Gastrocnemius medialis (tissue), 4 donors: Measurements from ENCODE around the gene IQCE. TPM values are rescaled to one million over a fixed set of nuclear protein-coding genes. Genes with fewer than 3 reads are reported as not detected.

Experiments used
- ATAC-seq, 2 donors: fragments of 150-250 bp; one replicate each; pipeline ENCODE4 v1.9.1; 2016
- DNase-seq, 2 donors: peaks; one replicate each; pipeline ENCODE4 v3.0.0-alpha.2; 2019
- H3K27ac ChIP-seq, 4 donors: fragments of 200-600 bp; sonication (generic); 1 replicate in 1 of 4; 2 replicates in 3 of 4; pipeline ENCODE4 v1.5.1; 2016 to 2018; ENCODE audit warnings: mild to moderate bottlenecking in 2 of 4, moderate library complexity in 1 of 4
- H3K27me3 ChIP-seq, 3 donors: fragments of 200-600 bp; sonication (generic) in 2 of 3; 1 replicate in 1 of 3; 2 replicates in 2 of 3; pipeline versions ENCODE4 v1.5.1 to v1.6.0; 2016 to 2019; ENCODE audit warnings: mild to moderate bottlenecking in 1 of 3, moderate library complexity in 1 of 3
- H3K36me3 ChIP-seq, 2 donors: fragments of 200-600 bp; sonication (generic) in 1 of 2; one replicate each; pipeline ENCODE4 v1.5.1; 2017 to 2018
- H3K4me1 ChIP-seq, 2 donors: fragments of 200-600 bp; sonication (generic) in 1 of 2; one replicate each; pipeline ENCODE4 v1.5.1; 2016 to 2017; ENCODE audit warnings: mild to moderate bottlenecking in 2 of 2
- H3K4me3 ChIP-seq, 4 donors: fragments of 200-600 bp; sonication (generic) in 3 of 4; 1 replicate in 1 of 4; 2 replicates in 3 of 4; pipeline ENCODE4 v1.5.1; 2016 to 2019; ENCODE audit warnings: mild to moderate bottlenecking in 2 of 4
- H3K9me3 ChIP-seq, 3 donors: fragments of 200-600 bp; sonication (generic) in 2 of 3; 1 replicate in 1 of 3; 2 replicates in 2 of 3; pipeline ENCODE4 v1.5.1; 2016 to 2019
- POLR2A ChIP-seq, 2 donors: fragments of 450-650 bp; IDR thresholded peaks; one replicate each; pipeline ENCODE4 v1.6.1; 2017; ENCODE audit warnings: antibody characterized with exemption in 2 of 2, mild to moderate bottlenecking in 2 of 2, moderate library complexity in 2 of 2
- in situ Hi-C, 4 donors: fragments of 200-750 bp; cut with MboI; loops; one replicate each; pipeline versions ENCODE4 v1.15.0 to v1.8.0; 2017; ENCODE audit warnings: low sequenced_read_pairs in 4 of 4
- intact Hi-C: fragments of 100-400 bp; cut with DNase I; formaldehyde crosslinking; loops from one replicate; pipeline ENCODE4 v1.15.1; 2023; ENCODE audit warnings: low total_unique reads
- microRNA-seq, 2 donors: library from miRNA; unstranded; fragments of <30 nt; microRNA quantifications; one replicate each; pipeline ENCODE4, GENCODE V29; 2016; ENCODE audit warnings: borderline replicate concordance in 2 of 2
- total RNA-seq, 4 donors: library from RNA; depleted of rRNA; stranded (reverse); fragments of >200 nt; gene quantifications; one replicate each; pipeline versions ENCODE4 v1.1.0 to v1.2.3, GENCODE V29; 2016
- TF ChIP-seq, protein P1 (sequence below), 5 experiments: fragments of 450-650 bp in 3 of 5; fragments of 200-600 bp in 2 of 5; sonication (generic) in 2 of 5; IDR thresholded peaks in 4 of 5; conservative IDR thresholded peaks in 1 of 5; 1 replicate in 4 of 5; 2 replicates in 1 of 5; pipeline ENCODE4 v1.5.1; 2016 to 2019; ENCODE audit warnings: antibody characterized with exemption in 5 of 5, mild to moderate bottlenecking in 3 of 5, moderate library complexity in 3 of 5

The IQCE gene
- total RNA-seq, 4 donors from 2014 or later, result 6.3 to 11.5 (median 8.8) TPM

- intact Hi-C loops, result no loop called here
- ATAC-seq, result peak; percentile 32 to 64
- Histone ChIP-seq H3K27ac (no peak overlapping the region), H3K4me1 (peaks cover 16 to 24% of the 10 kb centered on the region in 2 donors), H3K27me3 (peaks cover 6 to 27% (median 20%) of the 10 kb centered on the region in 3 donors), H3K9me3 (no peaks in the 10 kb centered on the region), H3K4me3 (no peak overlapping the region), H3K36me3 (no peaks in the 10 kb centered on the region)
- in situ Hi-C loops, result no loop called here
- TF ChIP-seq POLR2A (IDR thresholded peaks at IDR 0.05), result no peak
- TF ChIP-seq, protein P1, sequence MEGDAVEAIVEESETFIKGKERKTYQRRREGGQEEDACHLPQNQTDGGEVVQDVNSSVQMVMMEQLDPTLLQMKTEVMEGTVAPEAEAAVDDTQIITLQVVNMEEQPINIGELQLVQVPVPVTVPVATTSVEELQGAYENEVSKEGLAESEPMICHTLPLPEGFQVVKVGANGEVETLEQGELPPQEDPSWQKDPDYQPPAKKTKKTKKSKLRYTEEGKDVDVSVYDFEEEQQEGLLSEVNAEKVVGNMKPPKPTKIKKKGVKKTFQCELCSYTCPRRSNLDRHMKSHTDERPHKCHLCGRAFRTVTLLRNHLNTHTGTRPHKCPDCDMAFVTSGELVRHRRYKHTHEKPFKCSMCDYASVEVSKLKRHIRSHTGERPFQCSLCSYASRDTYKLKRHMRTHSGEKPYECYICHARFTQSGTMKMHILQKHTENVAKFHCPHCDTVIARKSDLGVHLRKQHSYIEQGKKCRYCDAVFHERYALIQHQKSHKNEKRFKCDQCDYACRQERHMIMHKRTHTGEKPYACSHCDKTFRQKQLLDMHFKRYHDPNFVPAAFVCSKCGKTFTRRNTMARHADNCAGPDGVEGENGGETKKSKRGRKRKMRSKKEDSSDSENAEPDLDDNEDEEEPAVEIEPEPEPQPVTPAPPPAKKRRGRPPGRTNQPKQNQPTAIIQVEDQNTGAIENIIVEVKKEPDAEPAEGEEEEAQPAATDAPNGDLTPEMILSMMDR (IDR thresholded peaks at IDR 0.05 in 4 of 5, conservative IDR thresholded peaks at IDR 0.05 in 1 of 5), result no peak
- peak in 1 of 2 donors; percentile 59 for DNase-seq
These were observed 104.5 kb downstream of the IQCE start for GRCh38 chr7:2663121-2663886.

GRCh38 chr7:2663960-2664359, 105.2 kb downstream of the IQCE start:
- TF ChIP-seq, protein P1 (IDR thresholded peaks at IDR 0.05 in 4 of 5, conservative IDR thresholded peaks at IDR 0.05 in 1 of 5), result no peak
- no peak for TF ChIP-seq POLR2A (IDR thresholded peaks at IDR 0.05)
- Histone ChIP-seq H3K36me3 (no peaks in the 10 kb centered on the region), H3K27ac (no peak overlapping the region), H3K4me1 (peaks cover 16 to 24% of the 10 kb centered on the region in 2 donors), H3K9me3 (no peaks in the 10 kb centered on the region), H3K4me3 (no peak overlapping the region), H3K27me3 (peaks cover 6 to 27% (median 26%) of the 10 kb centered on the region in 3 donors)
- DNase-seq, result no peak
- no peak for ATAC-seq
- in situ Hi-C loops (no loop called here), intact Hi-C loops (no loop called here)

Small RNAs within 50 kb of the gene (microRNA-seq; reads per million reads assigned to microRNA genes)
- gene MIR4648, result 0 reads per million in 2 donors

Other genes with a start within 250 kb of the IQCE start
- 10 to 100 TPM in 3 of 4 donors, 1 to 10 TPM in 1; 6.4 to 28.1 (median 24.8) TPM for gene SNX8, start 244.5 kb upstream of the IQCE start, total RNA-seq
- gene EIF3B, start 204.2 kb upstream of the IQCE start, total RNA-seq, result 100 to 1,000 TPM; 105 to 207 (median 195) TPM
- gene CHST12, start 155.4 kb upstream of the IQCE start, total RNA-seq, result 10 to 100 TPM in 2 of 4 donors, 1 to 10 TPM in 2; 5.5 to 13.1 (median 10.1) TPM
- not detected for gene GRIFIN, start 82.6 kb upstream of the IQCE start, total RNA-seq
- 1 to 10 TPM; 1.0 to 5.9 (median 1.7) TPM for gene LFNG, start 39.2 kb upstream of the IQCE start, total RNA-seq
- 10 to 100 TPM; 15.3 to 36.4 (median 20.2) TPM for gene BRAT1, start 3.5 kb upstream of the IQCE start, total RNA-seq
- gene TTYH3, start 73.0 kb downstream of the IQCE start, total RNA-seq, result 10 to 100 TPM in 1 of 4 donors, 1 to 10 TPM in 3; 2.9 to 14.8 (median 5.2) TPM
- not detected for gene AMZ1, start 129.2 kb downstream of the IQCE start, total RNA-seq